ENCODE data around the gene PRKN.

PRKN gene

GRCh38 chr6:161809971-161810370, 917.6 kb downstream of the PRKN start:
- TF ChIP-seq CTCF (conservative IDR thresholded peaks at IDR 0.05; ENCODE audit: low read depth, low read length): no peak

GRCh38 chr6:161804838-161805237, 922.7 kb downstream of the PRKN start:
- Histone ChIP-seq H3K4me1 (ENCODE audit: low read depth, poor library complexity, severe bottlenecking) (no peaks in the 10 kb centered on the region), H3K79me2 (ENCODE audit: insufficient read depth, low read depth) (no peaks in the 10 kb centered on the region)
- TF ChIP-seq CTCF (conservative IDR thresholded peaks at IDR 0.05; ENCODE audit: low read depth, low read length): no peak

More at GRCh38 chr6:161809971-161810370, 917.6 kb downstream of the PRKN start:
- Histone ChIP-seq H3K4me1 (ENCODE audit: low read depth, poor library complexity, severe bottlenecking) (no peaks in the 10 kb centered on the region), H3K9ac (no peak overlapping the region), H3K4me2 (no peak overlapping the region), H3K79me2 (ENCODE audit: insufficient read depth, low read depth) (no peaks in the 10 kb centered on the region), H3K36me3 (ENCODE audit: insufficient read depth) (no peaks in the 10 kb centered on the region), H4K20me1 (ENCODE audit: insufficient read depth) (no peaks in the 10 kb centered on the region), H3K27me3 (ENCODE audit: insufficient read depth, low read depth) (no peaks in the 10 kb centered on the region), H3K4me3 (IDR thresholded peaks at IDR 0.05; ENCODE audit: insufficient read depth, low read depth, low read length) (no peak overlapping the region), H3K27ac (no peak overlapping the region), H2AFZ (ENCODE audit: low read depth) (no peak overlapping the region)

GRCh38 chr6:161803131-161803530, 924.4 kb downstream of the PRKN start:
- H3K4me3 ChIP-seq (IDR thresholded peaks at IDR 0.05; ENCODE audit: insufficient read depth, low read depth, low read length): no peak overlapping the region
- no peaks in the 10 kb centered on the region for H3K79me2 ChIP-seq (ENCODE audit: insufficient read depth, low read depth)
- H3K27me3 ChIP-seq (ENCODE audit: insufficient read depth, low read depth): no peaks in the 10 kb centered on the region
- TF ChIP-seq CTCF (conservative IDR thresholded peaks at IDR 0.05; ENCODE audit: low read depth, low read length): no peak
- no peak overlapping the region for H3K4me2 ChIP-seq
- H3K4me1 ChIP-seq (ENCODE audit: low read depth, poor library complexity, severe bottlenecking): no peaks in the 10 kb centered on the region
- H4K20me1 ChIP-seq (ENCODE audit: insufficient read depth): no peaks in the 10 kb centered on the region
- H3K27ac ChIP-seq: no peak overlapping the region
- H3K36me3 ChIP-seq (ENCODE audit: insufficient read depth): no peaks in the 10 kb centered on the region
- H2AFZ ChIP-seq (ENCODE audit: low read depth): no peak overlapping the region
- no peak overlapping the region for H3K9ac ChIP-seq

More at GRCh38 chr6:161804838-161805237, 922.7 kb downstream of the PRKN start:
- no peak overlapping the region for H3K27ac ChIP-seq
- no peaks in the 10 kb centered on the region for H3K36me3 ChIP-seq (ENCODE audit: insufficient read depth)
- H2AFZ ChIP-seq (ENCODE audit: low read depth): no peak overlapping the region
- H3K4me3 ChIP-seq (IDR thresholded peaks at IDR 0.05; ENCODE audit: insufficient read depth, low read depth, low read length): no peak overlapping the region
- no peaks in the 10 kb centered on the region for H4K20me1 ChIP-seq (ENCODE audit: insufficient read depth)
- H3K27me3 ChIP-seq (ENCODE audit: insufficient read depth, low read depth): no peaks in the 10 kb centered on the region
- no peak overlapping the region for H3K9ac ChIP-seq
- H3K4me2 ChIP-seq: no peak overlapping the region

GRCh38 chr6:161802231-161802630, 925.3 kb downstream of the PRKN start:
- no peak overlapping the region for H2AFZ ChIP-seq (ENCODE audit: low read depth)
- no peak overlapping the region for H3K4me2 ChIP-seq
- no peak overlapping the region for H3K27ac ChIP-seq
- H3K27me3 ChIP-seq (ENCODE audit: insufficient read depth, low read depth): no peaks in the 10 kb centered on the region
- H4K20me1 ChIP-seq (ENCODE audit: insufficient read depth): no peaks in the 10 kb centered on the region
- H3K4me1 ChIP-seq (ENCODE audit: low read depth, poor library complexity, severe bottlenecking): no peaks in the 10 kb centered on the region
- H3K79me2 ChIP-seq (ENCODE audit: insufficient read depth, low read depth): no peaks in the 10 kb centered on the region
- H3K36me3 ChIP-seq (ENCODE audit: insufficient read depth): no peaks in the 10 kb centered on the region
- no peak overlapping the region for H3K4me3 ChIP-seq (IDR thresholded peaks at IDR 0.05; ENCODE audit: insufficient read depth, low read depth, low read length)
- H3K9ac ChIP-seq: no peak overlapping the region
- no peak for TF ChIP-seq CTCF (conservative IDR thresholded peaks at IDR 0.05; ENCODE audit: low read depth, low read length)
